Peyer's patch (tissue), 4 donors: ENCODE data around the gene ITPR1.

Experiments used
- POLR2A ChIP-seq, 2 donors: fragments of 450-650 bp; IDR thresholded peaks; one replicate each; pipeline ENCODE4 v1.5.1; 2017; ENCODE audit warnings: antibody characterized with exemption in 2 of 2, mild to moderate bottlenecking in 2 of 2, moderate library complexity in 2 of 2
- TF ChIP-seq, protein P1 (sequence below), 6 experiments: fragments of 450-650 bp in 4 of 6; fragments of 200-600 bp in 2 of 6; sonication (generic) in 1 of 6; IDR thresholded peaks; one replicate each; pipeline ENCODE4 v1.5.1; 2017 to 2019; ENCODE audit warnings: antibody characterized with exemption in 6 of 6, mild to moderate bottlenecking in 3 of 6, moderate library complexity in 1 of 6

DNA sequence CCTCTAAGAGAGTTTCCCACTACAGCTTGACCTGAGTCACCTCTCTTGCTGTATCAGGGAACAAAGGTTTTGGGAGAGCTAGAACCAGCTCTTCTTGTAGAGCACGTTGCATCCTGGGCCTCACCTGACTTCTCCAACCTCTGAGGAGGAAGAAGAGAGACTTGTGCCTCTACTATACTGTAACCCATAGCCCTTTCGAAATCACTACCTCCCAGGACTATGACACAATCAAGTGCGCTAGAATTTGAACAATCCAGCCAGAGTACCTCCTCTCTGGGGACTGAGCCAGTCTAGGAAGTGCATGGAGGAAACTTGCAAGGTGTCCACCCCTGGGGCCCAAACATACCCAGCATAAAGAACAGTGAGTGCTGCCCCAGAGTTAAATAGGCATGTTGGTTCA is 293.3 kb downstream of the ITPR1 start:
- TF ChIP-seq, protein P1, sequence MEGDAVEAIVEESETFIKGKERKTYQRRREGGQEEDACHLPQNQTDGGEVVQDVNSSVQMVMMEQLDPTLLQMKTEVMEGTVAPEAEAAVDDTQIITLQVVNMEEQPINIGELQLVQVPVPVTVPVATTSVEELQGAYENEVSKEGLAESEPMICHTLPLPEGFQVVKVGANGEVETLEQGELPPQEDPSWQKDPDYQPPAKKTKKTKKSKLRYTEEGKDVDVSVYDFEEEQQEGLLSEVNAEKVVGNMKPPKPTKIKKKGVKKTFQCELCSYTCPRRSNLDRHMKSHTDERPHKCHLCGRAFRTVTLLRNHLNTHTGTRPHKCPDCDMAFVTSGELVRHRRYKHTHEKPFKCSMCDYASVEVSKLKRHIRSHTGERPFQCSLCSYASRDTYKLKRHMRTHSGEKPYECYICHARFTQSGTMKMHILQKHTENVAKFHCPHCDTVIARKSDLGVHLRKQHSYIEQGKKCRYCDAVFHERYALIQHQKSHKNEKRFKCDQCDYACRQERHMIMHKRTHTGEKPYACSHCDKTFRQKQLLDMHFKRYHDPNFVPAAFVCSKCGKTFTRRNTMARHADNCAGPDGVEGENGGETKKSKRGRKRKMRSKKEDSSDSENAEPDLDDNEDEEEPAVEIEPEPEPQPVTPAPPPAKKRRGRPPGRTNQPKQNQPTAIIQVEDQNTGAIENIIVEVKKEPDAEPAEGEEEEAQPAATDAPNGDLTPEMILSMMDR (IDR thresholded peaks at IDR 0.05) = no peak
- TF ChIP-seq POLR2A (IDR thresholded peaks at IDR 0.05) = no peak
